ENCODE measurements around the gene PRRC2A.

DNA sequence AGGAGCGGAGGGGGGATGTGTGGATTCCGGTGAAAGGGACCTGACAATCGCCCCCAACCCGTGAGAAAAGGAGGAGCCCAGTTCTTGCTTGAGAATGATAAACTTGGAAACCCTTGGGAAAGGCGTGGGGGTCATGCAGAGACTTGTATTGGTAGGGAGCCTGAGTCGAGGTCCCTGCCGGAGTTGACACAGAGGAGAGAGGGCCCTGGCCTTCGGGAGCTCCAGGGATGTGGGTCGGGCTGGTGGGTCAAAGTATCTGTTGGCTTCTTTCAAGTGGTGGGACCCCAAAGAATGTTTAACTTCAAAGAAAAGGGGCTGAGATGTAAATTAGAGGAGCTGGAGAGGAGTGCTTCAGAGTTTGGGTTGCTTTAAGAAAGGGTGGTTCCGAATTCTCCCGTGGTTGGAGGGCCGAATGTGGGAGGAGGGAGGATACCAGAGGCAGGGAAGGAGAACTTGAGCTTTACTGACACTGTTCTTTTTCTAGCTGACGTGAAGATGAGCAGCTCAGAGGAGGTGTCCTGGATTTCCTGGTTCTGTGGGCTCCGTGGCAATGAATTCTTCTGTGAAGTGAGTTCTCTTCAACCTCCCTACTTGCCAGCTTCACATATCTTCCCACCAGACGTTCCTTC is 45.9 kb downstream of the PRRC2A start:
- TF ChIP-seq, protein P1, sequence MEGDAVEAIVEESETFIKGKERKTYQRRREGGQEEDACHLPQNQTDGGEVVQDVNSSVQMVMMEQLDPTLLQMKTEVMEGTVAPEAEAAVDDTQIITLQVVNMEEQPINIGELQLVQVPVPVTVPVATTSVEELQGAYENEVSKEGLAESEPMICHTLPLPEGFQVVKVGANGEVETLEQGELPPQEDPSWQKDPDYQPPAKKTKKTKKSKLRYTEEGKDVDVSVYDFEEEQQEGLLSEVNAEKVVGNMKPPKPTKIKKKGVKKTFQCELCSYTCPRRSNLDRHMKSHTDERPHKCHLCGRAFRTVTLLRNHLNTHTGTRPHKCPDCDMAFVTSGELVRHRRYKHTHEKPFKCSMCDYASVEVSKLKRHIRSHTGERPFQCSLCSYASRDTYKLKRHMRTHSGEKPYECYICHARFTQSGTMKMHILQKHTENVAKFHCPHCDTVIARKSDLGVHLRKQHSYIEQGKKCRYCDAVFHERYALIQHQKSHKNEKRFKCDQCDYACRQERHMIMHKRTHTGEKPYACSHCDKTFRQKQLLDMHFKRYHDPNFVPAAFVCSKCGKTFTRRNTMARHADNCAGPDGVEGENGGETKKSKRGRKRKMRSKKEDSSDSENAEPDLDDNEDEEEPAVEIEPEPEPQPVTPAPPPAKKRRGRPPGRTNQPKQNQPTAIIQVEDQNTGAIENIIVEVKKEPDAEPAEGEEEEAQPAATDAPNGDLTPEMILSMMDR (IDR thresholded peaks at IDR 0.05): no peak
- TF ChIP-seq POLR2AphosphoS5 (IDR thresholded peaks at IDR 0.05) (no peak), EP300 (IDR thresholded peaks at IDR 0.05) (no peak)
